HEK293 (cell line): ENCODE data around the gene KIR2DL4.

ENCODE experiments used
- ATF2 ChIP-seq: fragments of 450-650 bp; formaldehyde crosslinking; IDR thresholded peaks from 2 replicates; pipeline ENCODE4 v1.5.1; 2016; ENCODE audit warnings: missing biosample characterization, missing genetic modification characterization, low read depth
- CTCF ChIP-seq: fragments of 450-650 bp; formaldehyde crosslinking; IDR thresholded peaks from 2 replicates; pipeline ENCODE4 v1.5.1; 2016; ENCODE audit warnings: missing biosample characterization, missing genetic modification characterization
- KLF9 ChIP-seq: fragments of 450-650 bp; formaldehyde crosslinking; IDR thresholded peaks from 2 replicates; pipeline ENCODE4 v1.5.1; 2016; ENCODE audit warnings: missing biosample characterization, missing genetic modification characterization, low read depth
- REST ChIP-seq: fragments of 450-650 bp; formaldehyde crosslinking; IDR thresholded peaks from 2 replicates; pipeline ENCODE4 v1.5.1; 2016; ENCODE audit warnings: missing biosample characterization, missing genetic modification characterization
- ZNF133 ChIP-seq: fragments of 450-650 bp; formaldehyde crosslinking; IDR thresholded peaks from 2 replicates; pipeline ENCODE4 v1.5.1; 2016; ENCODE audit warnings: missing biosample characterization, missing genetic modification characterization
- ZNF48 ChIP-seq: fragments of 450-650 bp; formaldehyde crosslinking; IDR thresholded peaks from 2 replicates; pipeline ENCODE4 v1.5.1; 2016; ENCODE audit warnings: missing biosample characterization, missing genetic modification characterization
- ZNF561 ChIP-seq: fragments of 450-650 bp; IDR thresholded peaks from 2 replicates; pipeline ENCODE4 v1.5.1; 2018; ENCODE audit warnings: missing biosample characterization, missing genetic modification characterization, borderline replicate concordance
- ZSCAN4 ChIP-seq: fragments of 450-650 bp; formaldehyde crosslinking; IDR thresholded peaks from 2 replicates; pipeline ENCODE4 v1.5.1; 2017; ENCODE audit warnings: missing biosample characterization, missing genetic modification characterization

GRCh38 chr19:54806516-54806838 is 3.1 kb downstream of the KIR2DL4 start:
- TF ChIP-seq REST (tag by site-specific recombination) (no peak), CTCF (tag by site-specific recombination) (no peak), ATF2 (no peak), ZNF48 (no peak), KLF9 (tag by site-specific recombination) (no peak), ZNF561 (no peak), ZNF133 (no peak), ZSCAN4 (tag by site-specific recombination) (no peak)
